ENCODE results near the gene RANBP3. TPM values are rescaled to one million over a fixed set of nuclear protein-coding genes. Genes with fewer than 3 reads are reported as not detected.

Gene RANBP3
- total and polyA plus RNA-seq, 7 donors, result 40.5 to 71.7 (median 48.7) TPM

- DNase-seq (no peak), ATAC-seq (no peak)
- Histone ChIP-seq H3K27me3 (ENCODE audit: insufficient read depth in 3 of 3, low read length in 2 of 3) (peaks cover 0 to 2% (median 0%) of the 10 kb centered on the region in 3 donors), H3K27ac (no peak overlapping the region), H3K4me3 (no peak overlapping the region), H3K4me1 (no peaks in the 10 kb centered on the region), H3K36me3 (ENCODE audit: insufficient read depth in 1 of 2, low read depth in 1 of 2) (no peaks in the 10 kb centered on the region), H3K9me3 (no peaks in the 10 kb centered on the region)
- intact Hi-C loops (cut with DNase I), result loop anchor here in 1 of 2 donors (5.0 kb wide), 1 partner anchor 37 kb away; no protein-coding TSS in a partner anchor
- 80 to 82% (median 81%) methylated on average over 12 of the region's 12 CpGs for WGBS, 3 donors
- TF ChIP-seq CTCF (IDR thresholded peaks at IDR 0.05), result no peak
These were observed 7.3 kb upstream of the RANBP3 start for GRCh38 chr19:5985098-5985783.

- Histone ChIP-seq H3K36me3 (ENCODE audit: insufficient read depth in 1 of 2, low read depth in 1 of 2) (no peaks in the 10 kb centered on the region), H3K9me3 (no peaks in the 10 kb centered on the region), H3K4me3 (no peak overlapping the region), H3K4me1 (no peaks in the 10 kb centered on the region), H3K27ac (no peak overlapping the region), H3K27me3 (ENCODE audit: insufficient read depth in 3 of 3, low read length in 2 of 3) (peaks cover 0 to 2% (median 0%) of the 10 kb centered on the region in 3 donors)
- ATAC-seq, result no peak
- 46 to 57% (median 49%) methylated on average over 4 of the region's 4 CpGs for WGBS, 3 donors
- intact Hi-C loops (cut with DNase I), result no loop called here
- TF ChIP-seq CTCF (IDR thresholded peaks at IDR 0.05), result no peak
- no peak for DNase-seq
These were observed 6.7 kb upstream of the RANBP3 start for GRCh38 chr19:5984600-5984999.

GRCh38 chr19:5983367-5983955 lies 5.5 kb upstream of the RANBP3 start:
- DNase-seq, result no peak
- Histone ChIP-seq H3K4me3 (no peak overlapping the region), H3K27me3 (ENCODE audit: insufficient read depth in 3 of 3, low read length in 2 of 3) (peaks cover 0 to 2% (median 0%) of the 10 kb centered on the region in 3 donors), H3K36me3 (ENCODE audit: insufficient read depth in 1 of 2, low read depth in 1 of 2) (no peaks in the 10 kb centered on the region), H3K9me3 (no peaks in the 10 kb centered on the region), H3K4me1 (peaks cover 8% of the 10 kb centered on the region), H3K27ac (no peak overlapping the region)
- no peak for ATAC-seq
- 65 to 76% (median 68%) methylated on average over 14 of the region's 14 CpGs for WGBS, 3 donors
- TF ChIP-seq CTCF (IDR thresholded peaks at IDR 0.05), result no peak
- intact Hi-C loops (cut with DNase I), result no loop called here

- WGBS, 3 donors, result 38 to 49% (median 40%) methylated on average over 32 to 33 of the region's 33 CpGs
- H3K9me3 ChIP-seq, result no peaks in the 10 kb centered on the region
- intact Hi-C loops (cut with DNase I), result loop anchor here in 1 of 2 donors (10.0 kb wide), 1 partner anchor 296 kb away; the partner anchor contains the start of gene MLLT1
- peaks cover 29% of the 10 kb centered on the region for H3K4me1 ChIP-seq
- peak overlapping the region; percentile 96 for H3K4me3 ChIP-seq
- ATAC-seq, result no peak
- no peak for TF ChIP-seq CTCF (IDR thresholded peaks at IDR 0.05)
- peak overlapping the region; percentile 92 for H3K27ac ChIP-seq
- DNase-seq, result peak in 1 of 2 donors; percentile 50
- peaks cover 0 to 6% of the 10 kb centered on the region in 2 donors for H3K36me3 ChIP-seq (ENCODE audit: insufficient read depth in 1 of 2, low read depth in 1 of 2)
- no peaks in the 10 kb centered on the region for H3K27me3 ChIP-seq (ENCODE audit: insufficient read depth in 3 of 3, low read length in 2 of 3)
These were observed 939 bp upstream of the RANBP3 start for GRCh38 chr19:5978606-5979552.

Measured in psoas muscle (tissue), 8 donors.